Pons (tissue), 1 donor: ENCODE measurements around the gene MEIKIN.
"Not testable (repeated sequence)": the region's sequence is repeated elsewhere in the genome, so short reads cannot be mapped to it uniquely, and the experiment has no call there.

Experiments used
- DNase-seq: peaks from one replicate; pipeline ENCODE4 v3.0.0-alpha.2; 2016; ENCODE audit warnings: low spot score

MEIKIN gene

DNA sequence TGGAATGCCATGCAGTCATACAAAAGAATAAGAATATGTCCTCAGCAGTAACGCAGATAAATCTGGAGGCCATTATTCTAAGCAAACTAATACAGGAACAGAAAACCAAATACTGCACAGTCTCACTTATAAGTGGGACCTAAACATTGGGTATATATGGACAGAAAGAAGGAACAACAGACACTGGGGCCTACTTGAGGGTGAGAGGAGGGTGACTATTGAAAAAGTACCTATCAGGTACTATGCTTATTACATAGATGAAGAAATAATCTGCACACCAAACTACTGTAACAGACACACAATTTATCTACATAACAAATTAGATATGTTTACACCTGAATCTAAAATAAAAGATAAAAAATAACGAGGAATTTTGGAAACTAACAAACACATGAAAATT lies 38.8 kb downstream of the MEIKIN start:
- DNase-seq: no peak

GRCh38 chr5:131902266-131902665 lies 43.2 kb downstream of the MEIKIN start:
- DNase-seq: not testable (repeated sequence)

DNA sequence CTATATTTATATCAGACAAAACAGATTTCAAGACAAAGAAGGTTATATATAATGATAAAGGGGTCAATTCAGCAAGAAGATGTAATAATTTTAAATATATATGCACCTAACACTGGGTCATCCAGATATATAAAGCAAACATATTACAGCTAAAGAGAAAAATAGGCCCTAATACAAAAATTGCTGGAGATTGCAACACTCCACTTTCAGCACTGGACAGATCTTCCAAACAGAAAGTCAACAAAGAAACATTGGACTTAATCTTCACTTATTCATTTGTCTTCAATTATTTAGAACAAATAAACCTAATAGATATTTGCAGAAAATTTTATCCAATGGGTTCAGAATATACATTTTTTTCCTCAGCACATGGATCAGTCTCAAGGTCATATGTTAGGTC lies 45.8 kb downstream of the MEIKIN start:
- no peak for DNase-seq

DNA sequence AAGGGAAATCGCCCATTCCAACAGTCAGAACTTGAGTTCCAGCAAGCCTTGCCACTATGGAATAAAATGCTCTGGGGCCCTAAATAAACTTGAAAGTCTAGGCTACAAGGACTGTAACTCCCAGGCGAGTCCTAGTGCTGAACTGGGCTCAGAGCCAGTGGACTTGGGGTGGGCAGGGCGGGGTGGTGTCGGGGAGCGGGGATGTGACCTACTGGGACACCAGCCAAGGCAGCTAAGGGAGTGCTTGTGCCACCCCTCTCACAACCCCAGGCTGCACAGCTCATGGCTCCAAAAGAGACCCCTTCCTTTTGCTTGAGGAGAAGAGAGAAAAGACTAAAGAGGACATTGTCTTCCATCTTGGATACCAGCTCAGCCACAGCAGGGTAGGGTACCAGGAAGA lies 61.5 kb downstream of the MEIKIN start:
- no peak for DNase-seq

DNA sequence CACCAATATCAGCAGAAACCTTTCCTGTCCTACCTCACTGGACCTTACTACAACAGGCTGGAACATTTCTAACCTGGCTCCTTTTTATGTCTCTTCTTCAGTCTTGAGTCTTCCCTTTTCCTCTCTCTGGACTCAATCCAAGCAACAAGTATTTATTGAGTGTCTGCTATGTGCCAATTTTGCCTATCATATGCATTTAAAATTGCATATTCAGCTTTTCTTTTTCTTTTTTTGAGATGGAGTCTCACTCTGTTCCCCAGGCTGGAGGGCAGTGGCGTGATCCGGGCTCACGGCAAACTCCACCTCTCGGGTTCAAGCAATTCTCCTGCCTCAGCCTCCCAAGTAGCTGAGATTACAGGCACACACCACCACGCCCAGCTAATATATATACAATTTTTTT lies 65.8 kb downstream of the MEIKIN start:
- no peak for DNase-seq

- DNase-seq: no peak
These were observed 67.6 kb downstream of the MEIKIN start for GRCh38 chr5:131877873-131878272.

DNA sequence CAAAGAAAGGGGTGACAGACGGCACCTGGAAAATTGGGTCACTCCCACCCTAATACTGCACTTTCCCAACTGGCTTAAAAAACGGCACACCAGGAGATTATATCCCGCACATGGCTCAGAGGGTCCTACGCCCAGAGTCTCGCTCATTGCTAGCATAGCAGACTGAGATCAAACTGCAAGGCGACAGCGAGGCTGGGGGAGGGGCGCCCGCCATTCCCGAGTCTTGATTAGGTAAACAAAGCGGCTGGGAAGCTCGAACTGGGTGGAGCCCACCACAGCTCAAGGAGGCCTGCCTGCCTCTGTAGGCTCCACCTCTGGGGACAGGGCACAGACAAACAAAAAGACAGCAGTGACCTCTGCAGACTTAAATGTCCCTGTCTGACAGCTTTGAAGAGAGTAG lies 74.2 kb downstream of the MEIKIN start:
- not testable (repeated sequence) for DNase-seq

GRCh38 chr5:131867524-131867923 lies 77.9 kb downstream of the MEIKIN start:
- DNase-seq: no peak

DNA sequence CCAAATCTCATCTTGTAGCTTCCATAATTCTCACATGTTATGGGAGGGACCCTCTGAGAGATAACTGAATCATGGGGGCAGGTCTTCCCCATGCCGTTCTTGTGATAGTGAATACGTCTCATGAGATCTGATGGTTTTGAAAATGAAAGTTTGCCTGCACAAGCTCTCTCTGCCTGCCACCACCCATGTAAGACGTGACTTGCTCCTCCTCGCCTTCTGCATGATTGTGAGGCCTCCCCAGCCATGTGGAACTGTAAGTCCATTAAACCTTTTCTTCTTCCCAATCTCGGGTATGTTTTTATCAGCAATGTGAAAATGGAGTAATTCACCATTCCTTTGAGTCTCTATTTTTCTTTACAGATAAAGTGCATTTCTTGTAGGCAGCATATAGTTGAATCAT lies 81.8 kb downstream of the MEIKIN start:
- DNase-seq: no peak

DNA sequence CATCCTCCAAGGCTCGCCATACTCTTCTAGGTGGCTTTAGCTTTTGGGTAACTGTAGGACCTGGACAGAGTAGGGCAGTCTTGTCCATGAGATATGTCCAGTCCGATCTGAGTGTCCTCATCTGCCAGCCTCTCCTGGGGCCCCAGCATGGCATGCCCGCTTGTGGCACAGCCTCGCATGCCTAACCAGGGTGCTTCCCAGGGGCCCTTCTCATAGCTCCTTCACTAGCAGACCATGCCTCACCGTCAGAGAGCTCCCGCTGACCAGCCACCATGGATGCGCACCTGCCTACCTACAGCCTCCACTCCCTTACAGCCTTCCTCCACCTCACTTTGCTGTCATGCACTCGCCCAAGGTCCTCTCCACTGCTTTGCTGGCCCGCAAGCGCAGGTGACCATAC lies 88.1 kb downstream of the MEIKIN start:
- no peak for DNase-seq

DNA sequence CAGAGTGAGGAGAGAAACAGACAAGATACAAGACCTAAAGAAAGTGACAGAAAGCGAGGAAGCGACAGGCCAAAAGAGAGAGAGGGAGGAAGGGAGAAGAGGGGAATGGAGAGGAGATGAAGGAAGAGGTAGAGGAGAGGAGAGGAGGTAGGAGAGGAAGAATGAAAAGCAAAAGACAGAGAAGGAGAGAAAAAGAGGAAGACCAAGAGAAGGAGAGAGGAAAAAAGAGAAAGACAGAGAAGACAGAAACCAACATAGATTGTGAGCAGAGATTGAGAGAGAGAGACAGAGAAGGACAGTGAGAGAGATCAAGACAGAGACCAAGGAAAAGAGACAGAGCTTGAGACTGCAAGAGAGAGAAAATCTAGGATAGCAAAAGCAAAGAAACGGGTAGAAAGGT lies 90.0 kb downstream of the MEIKIN start:
- no peak for DNase-seq

- DNase-seq: no peak
These were observed 91.3 kb downstream of the MEIKIN start for GRCh38 chr5:131854134-131854533.

- DNase-seq: no peak
These were observed 96.8 kb downstream of the MEIKIN start for GRCh38 chr5:131848662-131849061.

DNA sequence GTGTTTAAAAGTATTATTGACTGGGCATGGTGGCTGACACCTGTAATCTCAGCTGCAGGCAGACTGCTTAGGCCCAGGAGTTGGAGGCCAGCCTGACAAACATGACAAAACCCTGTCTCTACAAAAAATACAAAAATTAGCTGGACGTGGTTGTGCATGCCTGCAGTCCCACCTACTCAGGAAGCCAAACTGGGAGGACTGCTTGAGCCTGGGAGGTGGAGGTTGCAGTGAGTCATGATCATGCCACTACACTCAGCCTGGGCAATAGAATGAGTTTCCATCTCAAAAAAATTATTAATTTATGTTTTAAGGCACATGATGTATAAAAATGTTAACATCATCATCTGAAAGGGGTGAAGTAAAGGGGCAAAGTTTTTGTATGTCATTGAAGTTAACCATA lies 98.9 kb downstream of the MEIKIN start:
- no peak for DNase-seq

GRCh38 chr5:131845828-131846227 lies 99.6 kb downstream of the MEIKIN start:
- no peak for DNase-seq

DNA sequence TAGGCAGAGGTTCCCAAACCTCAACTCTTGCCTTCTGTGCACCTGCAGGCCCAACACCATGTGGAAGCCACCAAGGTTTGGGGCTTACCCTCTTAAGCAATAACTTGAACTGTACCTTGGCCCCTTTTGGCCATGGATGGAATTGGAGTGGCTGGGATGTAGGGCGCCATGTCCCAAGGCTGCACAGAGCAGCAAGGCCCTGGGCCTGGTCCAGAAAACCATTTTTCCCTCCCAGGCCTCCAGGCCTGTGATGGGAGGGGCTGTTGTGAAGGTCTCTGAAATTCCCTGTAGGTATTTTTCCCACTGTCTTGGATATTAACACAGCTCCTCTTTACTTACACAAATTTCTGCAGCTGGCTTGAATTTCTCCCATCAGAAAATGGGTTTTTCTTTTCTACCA lies 102.5 kb downstream of the MEIKIN start:
- not testable (repeated sequence) for DNase-seq

GRCh38 chr5:131832702-131833101 lies 112.8 kb downstream of the MEIKIN start:
- DNase-seq: not testable (repeated sequence)

DNA sequence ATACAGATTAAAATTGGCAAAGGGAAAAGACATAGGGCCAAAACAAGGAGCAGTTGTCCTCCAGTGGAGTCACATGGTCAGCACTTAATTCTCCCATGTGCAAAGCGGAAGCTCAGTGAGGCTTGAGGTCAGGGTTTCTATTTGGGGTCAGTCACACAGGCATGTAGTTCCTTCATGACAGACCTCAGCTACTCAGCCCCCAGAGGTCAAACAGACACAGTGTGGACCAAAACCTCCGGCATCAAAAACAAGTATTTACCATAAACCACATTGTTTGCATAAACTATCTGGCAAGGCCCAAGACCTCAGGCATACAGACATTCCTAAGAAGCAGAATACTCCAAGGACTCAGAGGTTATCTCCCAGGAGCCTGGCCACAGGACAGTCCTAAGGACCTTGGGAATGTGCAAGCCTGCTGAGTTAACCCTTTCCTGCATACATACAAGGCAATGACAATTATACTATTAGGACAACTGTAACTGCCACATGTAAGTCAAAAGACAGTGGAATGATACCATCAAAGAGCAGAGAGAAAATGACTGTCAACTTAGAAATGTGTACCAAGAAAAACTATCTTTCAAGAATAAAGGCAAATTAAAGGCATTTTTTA lies 120.0 kb downstream of the MEIKIN start:
- DNase-seq: no peak

- DNase-seq: no peak
These were observed 120.8 kb downstream of the MEIKIN start for GRCh38 chr5:131824631-131825030.

DNA sequence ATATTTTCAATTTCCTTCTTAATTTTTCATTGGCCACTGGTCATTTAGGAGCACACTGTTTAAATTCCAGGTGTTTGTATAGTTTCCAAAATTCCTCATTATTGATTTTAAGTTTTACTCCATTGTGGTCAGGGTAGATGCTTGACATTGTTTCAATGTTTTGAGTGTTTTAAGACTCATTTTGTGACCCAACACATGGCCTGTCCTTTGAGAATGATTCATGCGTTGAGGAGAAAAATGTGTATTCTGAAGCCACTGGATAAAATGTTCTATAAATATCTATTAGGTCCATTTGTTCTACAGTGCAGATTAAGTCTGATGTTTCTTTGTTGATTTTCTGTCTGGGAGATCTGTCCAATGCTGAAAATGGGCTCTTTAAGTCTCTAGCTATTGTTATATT lies 124.2 kb downstream of the MEIKIN start:
- DNase-seq: no peak

DNA sequence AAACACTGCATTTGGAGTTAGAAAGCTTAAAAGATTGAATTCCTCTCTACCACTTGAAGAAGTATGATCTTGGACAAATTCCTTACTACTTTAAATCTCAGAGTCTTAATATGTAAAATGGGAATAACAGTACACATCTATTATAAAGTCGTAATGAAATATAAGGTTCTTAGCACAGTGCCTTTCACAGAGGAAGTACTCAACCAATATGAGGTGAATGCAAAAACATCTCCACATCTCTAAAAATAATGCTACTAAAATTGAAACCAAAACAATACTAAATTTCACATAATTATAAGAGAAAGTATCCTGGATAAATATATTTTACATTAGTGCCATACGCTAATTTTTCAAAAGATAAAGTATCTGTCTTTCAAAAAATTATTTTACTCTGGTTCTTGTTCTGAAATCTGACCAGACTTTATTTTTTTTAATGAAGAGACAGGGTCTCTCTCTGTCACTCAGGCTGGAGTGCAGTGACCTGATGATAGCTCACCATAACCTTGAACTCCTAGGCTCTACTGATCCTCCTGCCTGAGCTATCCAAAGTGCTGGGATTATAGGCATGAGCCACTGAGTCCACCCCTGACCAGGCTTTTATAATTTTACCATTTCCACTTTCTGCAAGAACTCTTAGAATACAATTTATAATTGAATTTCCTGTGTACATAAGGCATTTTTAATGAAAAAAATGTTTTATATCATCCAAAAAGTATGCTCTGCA lies 127.3 kb downstream of the MEIKIN start:
- no peak for DNase-seq

DNA sequence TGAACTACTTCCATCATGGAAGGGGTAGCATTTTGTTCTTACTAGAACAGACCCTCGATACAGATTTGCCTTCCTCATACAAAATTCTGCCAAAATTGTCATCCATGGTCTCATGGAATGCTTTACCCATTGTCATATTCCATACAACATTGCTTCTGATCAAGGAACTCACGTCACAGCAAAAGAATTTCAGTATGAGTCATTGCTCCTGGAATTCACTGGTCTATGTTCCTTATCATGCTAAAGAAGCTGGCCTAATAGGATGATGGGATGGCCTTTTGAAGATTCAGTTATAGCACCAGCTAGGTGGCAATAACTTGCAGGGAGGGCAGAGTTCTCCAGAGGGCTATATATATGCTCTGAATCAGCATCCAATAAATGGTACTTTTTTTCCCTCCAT lies 130.5 kb downstream of the MEIKIN start:
- no peak for DNase-seq

GRCh38 chr5:131812371-131813160 lies 132.9 kb downstream of the MEIKIN start:
- no peak for DNase-seq
